H9 (cell line): ENCODE data around the gene KRTAP5-1. TPM values are rescaled to one million over a fixed set of nuclear protein-coding genes. Genes with fewer than 3 reads are reported as not detected.

Source experiments
- DNase-seq: peaks from one replicate; pipeline ENCODE4 v3.0.0-alpha.2; 2017
- H2AFZ ChIP-seq: one replicate; pipeline ENCODE4 v1.6.1; 2013; ENCODE audit warnings: mild to moderate bottlenecking, low read length, control low read depth, moderate library complexity
- H2AK5ac ChIP-seq: 2 replicates; pipeline ENCODE4 v1.6.1; 2013; ENCODE audit warnings: low read length, control low read depth, mixed read lengths; ENCODE audit not compliant: insufficient read length
- H2BK120ac ChIP-seq: one replicate; pipeline ENCODE4 v1.6.1; 2013; ENCODE audit warnings: low read depth, mild to moderate bottlenecking, low read length, control low read depth, inconsistent platforms; ENCODE audit not compliant: poor library complexity, severe bottlenecking
- H2BK12ac ChIP-seq: 2 replicates; pipeline ENCODE4 v1.6.1; 2013; ENCODE audit warnings: low read length, control low read depth, mixed read lengths, low read depth; ENCODE audit not compliant: insufficient read length
- H2BK15ac ChIP-seq: 2 replicates; pipeline ENCODE4 v1.6.1; 2013; ENCODE audit warnings: low read depth, low read length, control low read depth
- H2BK20ac ChIP-seq: one replicate; pipeline ENCODE4 v1.6.1; 2013; ENCODE audit warnings: low read depth, mild to moderate bottlenecking, low read length, control low read depth, inconsistent platforms; ENCODE audit not compliant: poor library complexity, severe bottlenecking
- H2BK5ac ChIP-seq: 2 replicates; pipeline ENCODE4 v1.6.1; 2013; ENCODE audit warnings: low read length, control low read depth, mixed read lengths; ENCODE audit not compliant: insufficient read length
- H3K14ac ChIP-seq: 2 replicates; pipeline ENCODE4 v1.6.1; 2013; ENCODE audit warnings: low read length, control low read depth; ENCODE audit not compliant: insufficient read depth
- H3K18ac ChIP-seq: 2 replicates; pipeline ENCODE4 v1.6.1; 2013; ENCODE audit warnings: low read depth, mild to moderate bottlenecking, mixed read lengths, low read length, control low read depth; ENCODE audit not compliant: insufficient read length
- H3K23ac ChIP-seq: 2 replicates; pipeline ENCODE4 v1.6.1; 2013; ENCODE audit warnings: low read length, control low read depth, mixed read lengths, low read depth; ENCODE audit not compliant: insufficient read length
- H3K23me2 ChIP-seq: 2 replicates; pipeline ENCODE4 v1.6.1; 2013; ENCODE audit warnings: low read depth, mild to moderate bottlenecking, mixed read lengths, low read length, control low read depth; ENCODE audit not compliant: insufficient read length, poor library complexity, severe bottlenecking
- H3K27ac ChIP-seq: 2 replicates; pipeline ENCODE4 v1.5.1; 2013; ENCODE audit warnings: low read length, control low read depth, mixed read lengths, low read depth; ENCODE audit not compliant: insufficient read length
- H3K27me3 ChIP-seq: 2 replicates; pipeline ENCODE4 v1.6.1; 2013; ENCODE audit warnings: low read length, control low read depth, inconsistent platforms; ENCODE audit not compliant: insufficient read depth
- H3K4ac ChIP-seq: 2 replicates; pipeline ENCODE4 v1.6.1; 2013; ENCODE audit warnings: low read depth, mild to moderate bottlenecking, control low read depth, inconsistent platforms, low read length, moderate library complexity
- H3K4me1 ChIP-seq: 2 replicates; pipeline ENCODE4 v1.6.1; 2013; ENCODE audit warnings: low read length, control low read depth, inconsistent platforms; ENCODE audit not compliant: insufficient read depth
- H3K4me2 ChIP-seq: 2 replicates; pipeline ENCODE4 v1.6.1; 2013; ENCODE audit warnings: low read length, control low read depth, mixed read lengths; ENCODE audit not compliant: insufficient read length, insufficient read depth
- H3K56ac ChIP-seq: 2 replicates; pipeline ENCODE4 v1.6.1; 2013; ENCODE audit warnings: low read depth, mild to moderate bottlenecking, mixed read lengths, low read length, control low read depth; ENCODE audit not compliant: insufficient read length
- H3K79me1 ChIP-seq: 2 replicates; pipeline ENCODE4 v1.6.1; 2013; ENCODE audit warnings: low read depth, mild to moderate bottlenecking, moderate library complexity, low read length, control low read depth, inconsistent platforms; ENCODE audit not compliant: insufficient read depth, poor library complexity, severe bottlenecking
- H3K79me2 ChIP-seq: 2 replicates; pipeline ENCODE4 v1.6.1; 2013; ENCODE audit warnings: low read length, control low read depth, inconsistent platforms; ENCODE audit not compliant: insufficient read depth
- H3K9ac ChIP-seq: 2 replicates; pipeline ENCODE4 v1.6.1; 2013; ENCODE audit warnings: low read length, control low read depth, mixed read lengths; ENCODE audit not compliant: insufficient read length; ENCODE audit errors: extremely low read depth
- H3K9me3 ChIP-seq: one replicate; pipeline ENCODE4 v1.6.1; 2013; ENCODE audit warnings: low read depth, low read length, inconsistent platforms; ENCODE audit not compliant: control insufficient read depth
- H3T11ph ChIP-seq: one replicate; pipeline ENCODE4 v1.6.1; 2013; ENCODE audit warnings: mild to moderate bottlenecking, low read length, control low read depth, inconsistent platforms
- H4K20me1 ChIP-seq: one replicate; pipeline ENCODE4 v1.6.1; 2013; ENCODE audit not compliant: control insufficient read depth, insufficient read length, insufficient read depth
- H4K5ac ChIP-seq: 2 replicates; pipeline ENCODE4 v1.6.1; 2013; ENCODE audit warnings: low read depth, mild to moderate bottlenecking, mixed read lengths, low read length, control low read depth; ENCODE audit not compliant: insufficient read length
- H4K8ac ChIP-seq: replicated peaks from 2 replicates; pipeline ENCODE4 v1.6.1; 2013; ENCODE audit warnings: low read length, control low read depth, mixed read lengths, low read depth; ENCODE audit not compliant: insufficient read length
- H4K91ac ChIP-seq: 2 replicates; pipeline ENCODE4 v1.6.1; 2013; ENCODE audit warnings: low read depth, mild to moderate bottlenecking, moderate library complexity, mixed read lengths, low read length, control low read depth; ENCODE audit not compliant: insufficient read length
- H3K27ac Mint-ChIP-seq, 3 experiments: 2 replicates in 2 of 3; 3 replicates in 1 of 3; pipeline ENCODE4 v1.8.0; 2020 to 2021; ENCODE audit warnings: mixed read lengths in 3 of 3, mild to moderate bottlenecking in 1 of 3, moderate library complexity in 1 of 3
- H3K27me3 Mint-ChIP-seq: 2 replicates; pipeline ENCODE4 v1.8.0; 2021; ENCODE audit warnings: low read depth, mild to moderate bottlenecking, moderate library complexity, mixed read lengths
- H3K36me3 Mint-ChIP-seq, 3 experiments: 2 replicates in 2 of 3; 3 replicates in 1 of 3; pipeline ENCODE4 v1.8.0; 2020 to 2021; ENCODE audit warnings: low read depth in 3 of 3, mixed read lengths in 3 of 3; ENCODE audit not compliant: insufficient read depth in 1 of 3
- H3K4me1 Mint-ChIP-seq, 2 experiments: 2 replicates each; pipeline ENCODE4 v1.8.0; 2020; ENCODE audit warnings: mixed read lengths in 2 of 2
- H3K4me3 Mint-ChIP-seq, 2 experiments: 2 replicates in 1 of 2; 3 replicates in 1 of 2; pipeline ENCODE4 v1.8.0; 2020 to 2021; ENCODE audit warnings: mild to moderate bottlenecking in 2 of 2, mixed read lengths in 2 of 2, moderate library complexity in 1 of 2
- H3K9me3 Mint-ChIP-seq, 2 experiments: 2 replicates in 1 of 2; 3 replicates in 1 of 2; pipeline ENCODE4 v1.8.0; 2020; ENCODE audit warnings: mild to moderate bottlenecking in 2 of 2, mixed read lengths in 2 of 2, moderate library complexity in 1 of 2
- WGBS: extraction: QIAGEN DNeasy Blood & Tissue Kit; methylation state at CpG from one replicate; pipeline ENCODE4 v1.1.7; 2013; ENCODE audit warnings: missing lambda C conversion rate, low lambda C conversion rate, mixed read lengths; ENCODE audit not compliant: insufficient read length; ENCODE audit errors: extremely low coverage; 5-methylcytosine and 5-hydroxymethylcytosine counted together
- total RNA-seq: library from RNA; stranded (reverse); gene quantifications from 2 replicates; pipeline ENCODE4 v1.2.1, GENCODE V29; 2021
- TF ChIP-seq, protein P1 (sequence below): fragments of 200-600 bp; sonication (generic); conservative IDR thresholded peaks from 3 replicates; pipeline ENCODE4 v1.8.0; 2021; ENCODE audit warnings: antibody characterized with exemption, mild to moderate bottlenecking

Gene KRTAP5-1
- total RNA-seq, 1 experiment from 2014 or later: not detected

DNA sequence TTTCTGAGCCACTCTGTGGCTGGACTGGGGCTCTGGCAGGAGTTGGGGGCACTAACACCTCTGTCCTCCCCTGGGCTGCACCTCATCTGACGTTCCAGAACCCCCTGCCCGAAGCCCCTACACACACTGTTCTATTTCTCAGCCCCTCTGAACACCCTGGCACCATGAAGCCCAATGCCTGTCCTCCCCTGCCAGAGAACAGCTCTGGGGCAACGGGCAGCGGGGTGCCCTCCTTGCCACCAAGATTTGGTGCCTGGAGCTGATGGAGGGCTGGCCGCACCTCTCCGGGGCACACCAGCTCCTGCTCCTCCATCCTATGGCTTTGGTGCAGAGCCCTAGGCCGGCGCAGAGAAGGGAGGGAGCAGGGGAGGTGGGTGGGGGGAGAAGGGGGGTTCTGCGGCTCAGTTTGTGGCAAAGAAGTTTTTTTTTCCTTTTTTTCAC is 29.4 kb downstream of the KRTAP5-1 start:
- H3K18ac ChIP-seq: no peak overlapping the region
- H3K14ac ChIP-seq: no peak overlapping the region; the same call in 1 of the 2 replicates
- H4K8ac ChIP-seq: no peak overlapping the region
- no peak overlapping the region for H4K91ac ChIP-seq
- H2AK5ac ChIP-seq: no peak overlapping the region
- H3K9me3 Mint-ChIP-seq: no peaks in the 10 kb centered on the region
- no peak overlapping the region for H3K23ac ChIP-seq
- H3K56ac ChIP-seq: no peak overlapping the region
- no peak overlapping the region for H2BK120ac ChIP-seq
- H3K4me1 Mint-ChIP-seq: peaks cover 26 to 47% of the 10 kb centered on the region in 2 experiments
- 0 out of 5 replicates have a peak overlapping the region, but pooled peaks of 1 of the 2 experiments have one; percentile 41 for H3K4me3 Mint-ChIP-seq
- no peak overlapping the region for H4K5ac ChIP-seq
- TF ChIP-seq, protein P1, sequence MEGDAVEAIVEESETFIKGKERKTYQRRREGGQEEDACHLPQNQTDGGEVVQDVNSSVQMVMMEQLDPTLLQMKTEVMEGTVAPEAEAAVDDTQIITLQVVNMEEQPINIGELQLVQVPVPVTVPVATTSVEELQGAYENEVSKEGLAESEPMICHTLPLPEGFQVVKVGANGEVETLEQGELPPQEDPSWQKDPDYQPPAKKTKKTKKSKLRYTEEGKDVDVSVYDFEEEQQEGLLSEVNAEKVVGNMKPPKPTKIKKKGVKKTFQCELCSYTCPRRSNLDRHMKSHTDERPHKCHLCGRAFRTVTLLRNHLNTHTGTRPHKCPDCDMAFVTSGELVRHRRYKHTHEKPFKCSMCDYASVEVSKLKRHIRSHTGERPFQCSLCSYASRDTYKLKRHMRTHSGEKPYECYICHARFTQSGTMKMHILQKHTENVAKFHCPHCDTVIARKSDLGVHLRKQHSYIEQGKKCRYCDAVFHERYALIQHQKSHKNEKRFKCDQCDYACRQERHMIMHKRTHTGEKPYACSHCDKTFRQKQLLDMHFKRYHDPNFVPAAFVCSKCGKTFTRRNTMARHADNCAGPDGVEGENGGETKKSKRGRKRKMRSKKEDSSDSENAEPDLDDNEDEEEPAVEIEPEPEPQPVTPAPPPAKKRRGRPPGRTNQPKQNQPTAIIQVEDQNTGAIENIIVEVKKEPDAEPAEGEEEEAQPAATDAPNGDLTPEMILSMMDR: no peak
- H3K23me2 ChIP-seq: no peaks in the 10 kb centered on the region
- H3K27ac Mint-ChIP-seq: no peak overlapping the region
- peaks cover 40% of the 10 kb centered on the region for H3K27me3 Mint-ChIP-seq
- H2BK20ac ChIP-seq: no peak overlapping the region
- H3T11ph ChIP-seq: no peak overlapping the region
- no peak overlapping the region for H3K4ac ChIP-seq
- no peak overlapping the region for H2BK5ac ChIP-seq
- H3K27ac ChIP-seq: no peak overlapping the region
- H3K9me3 ChIP-seq: no peaks in the 10 kb centered on the region
- H2AFZ ChIP-seq: no peak overlapping the region
- H3K4me2 ChIP-seq: no peak overlapping the region
- H2BK12ac ChIP-seq: no peak overlapping the region
- H3K79me1 ChIP-seq: no peaks in the 10 kb centered on the region
- no peaks in the 10 kb centered on the region for H4K20me1 ChIP-seq
- no peak overlapping the region for H3K9ac ChIP-seq
- H3K79me2 ChIP-seq: no peaks in the 10 kb centered on the region
- no CpG with 5 or more reads among the region's 9 CpGs for WGBS
- peaks cover 8% of the 10 kb centered on the region; the same call in 1 of the 2 replicates for H3K27me3 ChIP-seq
- peaks cover 0 to 1% (median 0%) of the 10 kb centered on the region in 3 experiments; a peak in 1 of 7 replicates for H3K36me3 Mint-ChIP-seq
- H3K4me1 ChIP-seq: peaks cover 2% of the 10 kb centered on the region; the same call in 1 of the 2 replicates
- DNase-seq: peak; percentile 38
- H2BK15ac ChIP-seq: no peak overlapping the region
